T-helper 2 cell treated with Interferon-gamma antibody and Interleukin-4, amounts not matched to agents 5 μg/mL and 100 μg/mL, for 36 hours (primary cell): ENCODE measurements around the gene HBA2.
A peak's percentile ranks its signal among the peaks of the same experiment; 100 is the strongest.
"Not testable (repeated sequence)": the region's sequence is repeated elsewhere in the genome, so short reads cannot be mapped to it uniquely, and the experiment has no call there.

ENCODE experiments used
- DNase-seq: peaks from one replicate; pipeline ENCODE4 v3.0.0; 2021; ENCODE audit warnings: low spot score
- H3K27ac Mint-ChIP-seq: one replicate; pipeline ENCODE4 v1.8.0; 2021; ENCODE audit warnings: mild to moderate bottlenecking, mixed read lengths
- H3K27me3 Mint-ChIP-seq: one replicate; pipeline ENCODE4 v1.8.0; 2021; ENCODE audit warnings: low read depth, mixed read lengths
- H3K36me3 Mint-ChIP-seq: one replicate; pipeline ENCODE4 v1.8.0; 2021; ENCODE audit warnings: low read depth, mixed read lengths
- H3K4me1 Mint-ChIP-seq: one replicate; pipeline ENCODE4 v1.8.0; 2021; ENCODE audit warnings: low read depth, mixed read lengths
- H3K4me3 Mint-ChIP-seq: one replicate; pipeline ENCODE4 v1.8.0; 2022; ENCODE audit warnings: mild to moderate bottlenecking, moderate library complexity, mixed read lengths
- H3K9me3 Mint-ChIP-seq: one replicate; pipeline ENCODE4 v1.8.0; 2021; ENCODE audit warnings: mixed read lengths

The HBA2 gene

DNA sequence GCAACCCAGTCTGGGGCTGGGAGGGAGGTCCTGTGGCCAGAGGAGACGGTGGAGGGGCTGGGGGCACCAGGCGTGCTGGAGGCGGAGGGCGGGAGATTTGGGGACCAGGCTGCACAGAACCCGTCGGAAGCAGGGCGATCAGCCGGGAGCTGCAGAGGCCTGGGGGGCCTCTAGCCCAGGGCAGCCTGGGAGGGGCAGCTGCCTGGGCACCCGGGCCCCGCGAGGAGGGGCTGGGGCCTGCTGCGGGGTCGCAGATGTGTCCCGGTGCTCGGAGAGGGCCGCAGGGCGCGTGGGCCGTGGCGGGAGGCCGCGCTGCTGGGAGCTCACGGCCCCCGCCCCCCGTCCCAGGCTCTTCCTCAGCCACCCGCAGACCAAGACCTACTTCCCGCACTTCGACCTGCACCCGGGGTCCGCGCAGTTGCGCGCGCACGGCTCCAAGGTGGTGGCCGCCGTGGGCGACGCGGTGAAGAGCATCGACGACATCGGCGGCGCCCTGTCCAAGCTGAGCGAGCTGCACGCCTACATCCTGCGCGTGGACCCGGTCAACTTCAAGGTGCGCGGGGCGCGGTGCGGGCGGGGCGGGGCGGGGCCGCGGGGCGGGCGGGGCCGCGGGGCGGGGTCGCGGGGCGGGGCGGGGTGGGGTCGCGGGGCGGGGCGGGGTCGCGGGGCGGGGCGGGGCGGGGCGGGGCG is 8.4 kb upstream of the HBA2 start:
- not testable (repeated sequence) for H3K27ac Mint-ChIP-seq, H3K36me3 Mint-ChIP-seq, H3K4me1 Mint-ChIP-seq, H3K9me3 Mint-ChIP-seq, H3K4me3 Mint-ChIP-seq, DNase-seq
- peaks cover 50% of the 10 kb centered on the region for H3K27me3 Mint-ChIP-seq

DNA sequence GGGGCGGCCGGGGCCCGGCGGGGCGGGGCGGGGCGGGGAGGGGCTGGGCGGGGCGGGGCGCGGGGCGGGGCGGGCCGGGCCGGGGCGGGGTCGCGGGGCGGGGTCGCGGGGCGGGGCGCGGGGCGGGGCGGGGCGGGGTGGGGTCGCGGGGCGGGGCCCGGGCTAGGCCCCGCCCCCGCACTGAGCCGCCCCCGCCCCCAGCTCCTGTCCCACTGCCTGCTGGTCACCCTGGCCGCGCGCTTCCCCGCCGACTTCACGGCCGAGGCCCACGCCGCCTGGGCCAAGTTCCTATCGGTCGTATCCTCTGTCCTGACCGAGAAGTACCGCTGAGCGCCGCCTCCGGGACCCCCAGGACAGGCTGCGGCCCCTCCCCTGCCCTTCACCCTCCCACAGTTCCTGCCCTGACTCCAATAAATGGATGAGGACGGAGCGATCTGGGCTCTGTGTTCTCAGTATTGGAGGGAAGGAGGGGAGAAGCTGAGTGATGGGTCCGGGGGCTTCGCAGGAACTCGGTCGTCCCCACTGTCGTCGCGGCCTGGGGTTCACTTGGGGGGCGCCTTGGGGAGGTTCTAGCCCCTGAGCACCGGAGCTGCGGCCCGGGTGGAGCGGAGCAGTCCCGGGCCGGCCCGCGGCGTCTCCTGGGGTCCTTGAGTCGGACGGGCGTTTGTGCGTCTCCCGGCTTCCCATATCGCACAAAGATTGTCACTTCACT is 7.7 kb upstream of the HBA2 start:
- no peaks in the 10 kb centered on the region for H3K4me1 Mint-ChIP-seq
- H3K27me3 Mint-ChIP-seq: peaks cover 53% of the 10 kb centered on the region
- DNase-seq: no peak
- H3K27ac Mint-ChIP-seq: no peak overlapping the region
- H3K9me3 Mint-ChIP-seq: no peaks in the 10 kb centered on the region
- H3K4me3 Mint-ChIP-seq: no peak overlapping the region
- H3K36me3 Mint-ChIP-seq: no peaks in the 10 kb centered on the region

DNA sequence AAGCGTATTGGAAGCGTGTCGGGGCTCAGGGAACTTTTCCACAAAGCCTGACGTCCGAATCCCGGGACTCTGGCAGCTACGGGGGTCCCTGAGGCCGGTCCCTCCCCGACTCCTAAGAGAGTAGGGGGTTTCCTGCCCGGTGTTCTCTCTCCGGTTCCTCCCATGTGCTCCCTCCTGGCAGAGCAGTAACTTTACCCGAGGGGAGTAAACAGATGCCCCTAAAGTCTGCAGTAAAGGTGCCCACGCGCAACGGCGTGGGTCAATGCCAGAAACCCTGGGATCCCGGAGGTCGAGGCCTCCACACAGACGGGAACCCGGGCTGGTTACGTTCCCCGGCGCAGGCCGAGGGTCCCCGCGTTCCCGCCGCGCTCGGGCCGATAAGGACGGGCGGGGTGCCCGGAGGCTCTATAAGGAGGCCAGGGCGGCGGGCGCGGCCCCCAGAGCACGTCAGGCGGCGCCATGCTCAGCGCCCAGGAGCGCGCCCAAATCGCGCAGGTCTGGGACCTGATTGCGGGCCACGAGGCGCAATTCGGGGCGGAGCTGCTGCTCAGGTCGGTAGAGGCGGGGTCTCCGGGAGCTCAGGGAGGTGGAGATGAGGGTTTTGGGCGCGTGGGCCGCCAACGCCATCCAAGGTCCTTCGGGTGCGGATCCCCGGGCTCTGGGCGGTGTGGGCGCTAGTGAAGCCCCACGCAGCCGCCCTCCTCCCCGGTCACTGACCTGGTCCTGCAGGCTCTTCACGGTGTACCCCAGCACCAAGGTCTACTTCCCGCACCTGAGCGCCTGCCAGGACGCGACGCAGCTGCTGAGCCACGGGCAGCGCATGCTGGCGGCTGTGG is 6.9 kb upstream of the HBA2 start, which contains the start of gene HBM:
Gene HBM (plus strand): TSS at position 440 of the 836 bp plus-strand sequence. CDS start 20 bp downstream, at position 460.
- Mint-ChIP-seq H3K9me3 (no peaks in the 10 kb centered on the region), H3K4me3 (no peak within 1 kb of the TSS), H3K27ac (no peak within 1 kb of the TSS), H3K27me3 (peaks cover 58% of the 10 kb centered on the region), H3K4me1 (no peaks in the 10 kb centered on the region), H3K36me3 (no peaks in the 10 kb centered on the region)
- DNase-seq: no peak

DNA sequence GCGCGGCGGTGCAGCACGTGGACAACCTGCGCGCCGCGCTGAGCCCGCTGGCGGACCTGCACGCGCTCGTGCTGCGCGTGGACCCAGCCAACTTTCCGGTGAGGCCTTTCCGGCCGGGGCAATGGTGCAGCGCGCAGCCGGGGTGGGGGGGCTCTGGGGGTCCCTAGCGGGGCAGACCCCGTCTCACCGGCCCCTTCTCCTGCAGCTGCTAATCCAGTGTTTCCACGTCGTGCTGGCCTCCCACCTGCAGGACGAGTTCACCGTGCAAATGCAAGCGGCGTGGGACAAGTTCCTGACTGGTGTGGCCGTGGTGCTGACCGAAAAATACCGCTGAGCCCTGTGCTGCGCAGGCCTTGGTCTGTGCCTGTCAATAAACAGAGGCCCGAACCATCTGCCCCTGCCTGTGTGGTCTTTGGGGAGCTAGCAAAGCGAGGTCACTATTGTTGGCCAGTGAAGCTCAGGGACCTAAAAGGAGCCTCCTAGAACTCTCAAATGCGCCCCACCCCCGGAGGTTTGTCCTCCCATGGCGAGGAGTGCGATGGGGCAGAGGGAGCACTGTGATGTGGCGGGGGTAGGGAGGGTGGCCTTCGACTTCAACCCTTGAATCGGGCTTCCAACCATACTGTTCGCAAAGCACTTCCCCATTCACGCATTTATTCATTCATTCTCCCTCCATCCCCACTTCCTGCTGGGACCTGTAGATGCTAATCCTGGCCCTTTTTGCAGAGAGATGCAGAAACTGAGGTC is 6.1 kb upstream of the HBA2 start:
- no peaks in the 10 kb centered on the region for H3K9me3 Mint-ChIP-seq
- no peaks in the 10 kb centered on the region for H3K4me1 Mint-ChIP-seq
- H3K27ac Mint-ChIP-seq: no peak overlapping the region
- no peaks in the 10 kb centered on the region for H3K36me3 Mint-ChIP-seq
- H3K4me3 Mint-ChIP-seq: no peak overlapping the region
- peaks cover 65% of the 10 kb centered on the region for H3K27me3 Mint-ChIP-seq
- DNase-seq: no peak

DNA sequence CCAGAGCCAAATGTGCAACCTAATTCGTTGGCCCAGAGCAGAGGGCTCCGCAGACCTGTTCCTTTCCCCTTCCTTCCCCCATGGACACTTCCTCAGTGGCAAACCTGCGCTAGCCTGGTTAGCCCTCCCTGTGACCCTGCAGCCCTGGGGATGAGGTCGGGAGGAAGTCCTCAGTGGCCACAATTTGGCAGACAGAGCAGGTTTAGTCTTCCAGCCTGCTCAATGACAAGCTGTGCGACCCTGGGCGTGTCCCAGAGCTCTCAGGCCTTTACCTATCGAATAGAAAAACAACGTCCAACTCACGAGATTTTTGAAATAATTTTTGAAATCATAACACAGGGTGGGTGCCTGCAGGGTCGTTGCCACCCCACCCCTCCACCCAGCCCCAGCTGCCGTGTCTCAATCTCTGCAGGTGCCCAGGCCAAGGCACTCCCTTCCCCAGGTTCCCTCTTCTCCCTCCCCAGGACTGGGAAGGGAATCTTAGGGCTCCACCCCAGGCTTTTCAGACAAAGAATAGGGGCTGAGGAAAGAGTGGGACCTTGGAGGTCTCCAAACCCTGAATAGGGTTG is 5.5 kb upstream of the HBA2 start:
- Mint-ChIP-seq H3K4me3 (no peak overlapping the region), H3K27me3 (peaks cover 67% of the 10 kb centered on the region), H3K36me3 (no peaks in the 10 kb centered on the region), H3K4me1 (no peaks in the 10 kb centered on the region), H3K27ac (no peak overlapping the region), H3K9me3 (no peaks in the 10 kb centered on the region)
- DNase-seq: no peak

DNA sequence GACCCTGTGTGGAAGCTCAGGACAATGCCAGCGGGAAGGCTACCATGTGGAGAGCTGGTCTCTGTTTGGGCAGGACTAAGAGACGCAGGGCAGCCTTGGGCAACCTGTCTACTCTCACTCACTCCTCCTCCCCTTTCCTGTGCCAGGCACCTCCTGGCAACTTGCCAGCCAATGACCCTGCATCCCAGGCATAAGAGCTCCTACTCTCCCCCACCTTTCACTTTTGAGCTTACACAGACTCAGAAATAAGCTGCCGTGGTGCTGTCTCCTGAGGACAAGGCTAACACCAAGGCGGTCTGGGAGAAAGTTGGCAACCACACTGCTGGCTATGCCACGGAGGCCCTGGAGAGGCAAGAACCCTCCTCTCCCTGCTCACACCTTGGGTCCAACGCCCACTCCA is 4.3 kb upstream of the HBA2 start:
- Mint-ChIP-seq H3K9me3 (no peaks in the 10 kb centered on the region), H3K36me3 (no peaks in the 10 kb centered on the region), H3K4me3 (no peak overlapping the region), H3K27ac (no peak overlapping the region), H3K4me1 (no peaks in the 10 kb centered on the region), H3K27me3 (peaks cover 65% of the 10 kb centered on the region)
- DNase-seq: no peak

DNA sequence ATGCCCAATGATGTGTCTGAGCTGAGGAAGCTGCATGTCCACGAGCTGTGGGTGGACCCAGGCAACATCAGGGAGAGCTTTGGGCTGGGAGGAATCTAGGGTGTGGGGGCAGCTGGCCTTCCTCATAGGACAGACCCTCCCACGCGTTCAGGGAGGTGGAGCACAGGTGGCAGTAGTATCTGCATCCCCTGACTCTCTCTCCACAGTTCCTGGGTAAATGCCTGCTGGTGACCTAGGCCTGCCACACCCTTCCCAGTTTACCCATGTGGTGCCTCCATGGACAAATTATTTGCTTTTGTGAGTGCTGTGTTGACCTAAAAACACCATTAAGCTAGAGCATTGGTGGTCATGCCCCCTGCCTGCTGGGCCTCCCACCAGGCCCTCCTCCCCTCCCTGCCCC is 3.7 kb upstream of the HBA2 start:
- Mint-ChIP-seq H3K36me3 (no peaks in the 10 kb centered on the region), H3K27me3 (peaks cover 66% of the 10 kb centered on the region), H3K4me3 (no peak overlapping the region), H3K27ac (no peak overlapping the region), H3K4me1 (no peaks in the 10 kb centered on the region), H3K9me3 (no peaks in the 10 kb centered on the region)
- DNase-seq: no peak

DNA sequence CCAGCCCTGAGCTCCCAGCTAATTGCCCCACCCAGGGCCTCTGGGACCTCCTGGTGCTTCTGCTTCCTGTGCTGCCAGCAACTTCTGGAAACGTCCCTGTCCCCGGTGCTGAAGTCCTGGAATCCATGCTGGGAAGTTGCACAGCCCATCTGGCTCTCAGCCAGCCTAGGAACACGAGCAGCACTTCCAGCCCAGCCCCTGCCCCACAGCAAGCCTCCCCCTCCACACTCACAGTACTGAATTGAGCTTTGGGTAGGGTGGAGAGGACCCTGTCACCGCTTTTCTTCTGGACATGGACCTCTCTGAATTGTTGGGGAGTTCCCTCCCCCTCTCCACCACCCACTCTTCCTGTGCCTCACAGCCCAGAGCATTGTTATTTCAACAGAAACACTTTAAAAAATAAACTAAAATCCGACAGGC is 2.6 kb upstream of the HBA2 start:
- H3K4me3 Mint-ChIP-seq, DNase-seq, H3K36me3 Mint-ChIP-seq, H3K4me1 Mint-ChIP-seq, H3K9me3 Mint-ChIP-seq, H3K27ac Mint-ChIP-seq: not testable (repeated sequence)
- peaks cover 74% of the 10 kb centered on the region for H3K27me3 Mint-ChIP-seq

DNA sequence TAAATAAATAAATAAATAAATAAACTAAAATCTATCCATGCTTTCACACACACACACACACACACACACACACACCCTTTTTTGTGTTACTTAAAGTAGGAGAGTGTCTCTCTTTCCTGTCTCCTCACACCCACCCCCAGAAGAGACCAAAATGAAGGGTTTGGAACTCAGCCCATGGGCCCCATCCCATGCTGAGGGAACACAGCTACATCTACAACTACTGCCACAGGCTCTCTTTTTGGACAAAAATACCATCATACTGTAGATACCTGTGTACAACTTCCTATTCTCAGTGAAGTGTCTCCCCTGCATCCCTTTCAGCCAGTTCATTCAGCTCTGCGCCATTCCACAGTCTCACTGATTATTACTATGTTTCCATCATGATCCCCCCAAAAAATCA is 1.9 kb upstream of the HBA2 start:
- H3K4me1 Mint-ChIP-seq: peaks cover 2% of the 10 kb centered on the region
- H3K36me3 Mint-ChIP-seq: no peaks in the 10 kb centered on the region
- H3K9me3 Mint-ChIP-seq: no peaks in the 10 kb centered on the region
- H3K27me3 Mint-ChIP-seq: peaks cover 73% of the 10 kb centered on the region
- no peak for DNase-seq
- H3K4me3 Mint-ChIP-seq: no peak overlapping the region
- H3K27ac Mint-ChIP-seq: no peak overlapping the region

DNA sequence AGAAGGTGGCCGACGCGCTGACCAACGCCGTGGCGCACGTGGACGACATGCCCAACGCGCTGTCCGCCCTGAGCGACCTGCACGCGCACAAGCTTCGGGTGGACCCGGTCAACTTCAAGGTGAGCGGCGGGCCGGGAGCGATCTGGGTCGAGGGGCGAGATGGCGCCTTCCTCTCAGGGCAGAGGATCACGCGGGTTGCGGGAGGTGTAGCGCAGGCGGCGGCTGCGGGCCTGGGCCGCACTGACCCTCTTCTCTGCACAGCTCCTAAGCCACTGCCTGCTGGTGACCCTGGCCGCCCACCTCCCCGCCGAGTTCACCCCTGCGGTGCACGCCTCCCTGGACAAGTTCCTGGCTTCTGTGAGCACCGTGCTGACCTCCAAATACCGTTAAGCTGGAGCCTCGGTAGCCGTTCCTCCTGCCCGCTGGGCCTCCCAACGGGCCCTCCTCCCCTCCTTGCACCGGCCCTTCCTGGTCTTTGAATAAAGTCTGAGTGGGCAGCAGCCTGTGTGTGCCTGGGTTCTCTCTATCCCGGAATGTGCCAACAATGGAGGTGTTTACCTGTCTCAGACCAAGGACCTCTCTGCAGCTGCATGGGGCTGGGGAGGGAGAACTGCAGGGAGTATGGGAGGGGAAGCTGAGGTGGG is 657 bp downstream of the HBA2 start:
- H3K9me3 Mint-ChIP-seq, H3K36me3 Mint-ChIP-seq, H3K4me1 Mint-ChIP-seq, H3K27ac Mint-ChIP-seq, DNase-seq: not testable (repeated sequence)
- peak overlapping the region; percentile 5 for H3K4me3 Mint-ChIP-seq
- peaks cover 66% of the 10 kb centered on the region for H3K27me3 Mint-ChIP-seq

DNA sequence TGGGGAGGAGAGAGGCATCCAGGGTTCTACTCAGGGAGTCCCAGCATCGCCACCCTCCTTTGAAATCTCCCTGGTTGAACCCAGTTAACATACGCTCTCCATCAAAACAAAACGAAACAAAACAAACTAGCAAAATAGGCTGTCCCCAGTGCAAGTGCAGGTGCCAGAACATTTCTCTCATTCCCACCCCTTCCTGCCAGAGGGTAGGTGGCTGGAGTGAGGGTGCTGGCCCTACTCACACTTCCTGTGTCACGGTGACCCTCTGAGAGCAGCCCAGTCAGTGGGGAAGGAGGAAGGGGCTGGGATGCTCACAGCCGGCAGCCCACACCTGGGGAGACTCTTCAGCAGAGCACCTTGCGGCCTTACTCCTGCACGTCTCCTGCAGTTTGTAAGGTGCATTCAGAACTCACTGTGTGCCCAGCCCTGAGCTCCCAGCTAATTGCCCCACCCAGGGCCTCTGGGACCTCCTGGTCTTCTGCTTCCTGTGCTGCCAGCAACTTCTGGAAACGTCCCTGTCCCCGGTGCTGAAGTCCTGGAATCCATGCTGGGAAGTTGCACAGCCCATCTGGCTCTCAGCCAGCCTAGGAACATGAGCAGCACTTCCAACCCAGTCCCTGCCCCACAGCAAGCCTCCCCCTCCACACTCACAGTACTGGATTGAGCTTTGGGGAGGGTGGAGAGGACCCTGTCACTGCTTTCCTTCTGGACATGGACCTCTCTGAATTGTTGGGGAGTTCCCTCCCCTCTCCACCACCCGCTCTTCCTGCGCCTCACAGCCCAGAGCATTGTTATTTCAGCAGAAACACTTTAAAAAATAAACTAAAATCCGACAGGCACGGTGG is 1.5 kb downstream of the HBA2 start:
- Mint-ChIP-seq H3K27me3 (peaks cover 64% of the 10 kb centered on the region), H3K4me3 (peak overlapping the region; percentile 1)
- not testable (repeated sequence) for H3K27ac Mint-ChIP-seq, DNase-seq, H3K4me1 Mint-ChIP-seq, H3K9me3 Mint-ChIP-seq, H3K36me3 Mint-ChIP-seq
